ENCODE data around the gene ACSS3.

- TF ChIP-seq CTCF (IDR thresholded peaks at IDR 0.05) = no peak
- no peak for TF ChIP-seq EZH2 (IDR thresholded peaks at IDR 0.05; ENCODE audit: borderline replicate concordance, insufficient read depth, low read depth, low read length, poor library complexity, severe bottlenecking)
Measured at GRCh38 chr12:81259360-81259759, 181.5 kb downstream of the ACSS3 start.
